GM12878 (cell line): Measurements from ENCODE around the gene FAM174A. TPM values are rescaled to one million over a fixed set of nuclear protein-coding genes. Genes with fewer than 3 reads are reported as not detected.

ENCODE experiments used
- ATAC-seq: fragments of 200-7000 bp; cut with Tn5 transposase; 3 replicates; pipeline ENCODE4 v1.9.1; 2020; ENCODE audit warnings: mild to moderate bottlenecking, moderate library complexity
- BruUV-seq: library from RNA; stranded (reverse); fragments of 400-500 nt; replicated peaks from 2 replicates; lab custom pipeline; 2021; lab: Mats Ljungman, UMichigan
- CTCF ChIA-PET: fragments of 300-600 bp; sonication (Branson Sonifier 250); formaldehyde crosslinking; extraction: SDS; loops from one replicate; lab custom pipeline; 2021; ENCODE audit warnings: inconsistent platforms; lab: Yijun Ruan, JAX
- POLR2A ChIA-PET: fragments of 350-600 bp; formaldehyde crosslinking; extraction: SDS; loops from one replicate; lab custom pipeline; 2021; ENCODE audit warnings: inconsistent platforms; lab: Charles Lee
- RAD21 ChIA-PET: fragments of 300-600 bp; sonication (Branson Sonifier 250); formaldehyde crosslinking; loops from one replicate; lab custom pipeline; 2023; ENCODE audit warnings: antibody characterized with exemption; ENCODE audit not compliant: unreplicated experiment; lab: Charles Lee
- SMC1A ChIA-PET: fragments of 300-600 bp; sonication (Branson Sonifier 250); formaldehyde crosslinking; loops from one replicate; lab custom pipeline; 2023; ENCODE audit not compliant: unreplicated experiment, uncharacterized antibody; lab: Charles Lee
- DNase-seq: peaks from one replicate; pipeline ENCODE4 v3.0.0-alpha.2; 2011; ENCODE audit warnings: low read depth, low spot score
- FAIRE-seq: peaks from 3 replicates; lab custom pipeline; 2011; peaks lifted over from hg19 to GRCh38; lab: Jason Lieb, UNC
- H2AFZ ChIP-seq: 2 replicates; pipeline ENCODE4 v1.6.0; 2011; ENCODE audit warnings: low read depth, low read length, control low read depth; ENCODE audit not compliant: control insufficient read depth
- H3K27ac ChIP-seq: 2 replicates; pipeline ENCODE4 v1.5.1; 2011; ENCODE audit warnings: control low read depth; ENCODE audit not compliant: control insufficient read depth, insufficient read depth
- H3K27me3 ChIP-seq, 2 experiments: replicated peaks in 1 of 2; 2 replicates each; pipeline versions ENCODE4 v1.6.0 to v1.6.1; 2011; ENCODE audit warnings: low read length in 1 of 2; ENCODE audit not compliant: control insufficient read depth in 2 of 2, insufficient read depth in 2 of 2
- H3K36me3 ChIP-seq, 2 experiments: 2 replicates each; pipeline ENCODE4 v1.5.1; 2011; ENCODE audit warnings: low read length in 1 of 2; ENCODE audit not compliant: control insufficient read depth in 2 of 2, insufficient read depth in 2 of 2
- H3K4me1 ChIP-seq: 2 replicates; pipeline ENCODE4 v1.6.1; 2011; ENCODE audit warnings: mild to moderate bottlenecking, low read length, moderate library complexity, mixed read lengths; ENCODE audit not compliant: control insufficient read depth, insufficient read depth
- H3K4me2 ChIP-seq: 2 replicates; pipeline ENCODE4 v1.6.0; 2011; ENCODE audit warnings: control low read depth; ENCODE audit not compliant: control insufficient read depth, insufficient read depth
- H3K4me3 ChIP-seq: fragments of 200-600 bp; sonication (generic); 2 replicates; pipeline ENCODE4 v1.5.1; 2016
- H3K79me2 ChIP-seq: 2 replicates; pipeline ENCODE4 v1.6.0; 2011; ENCODE audit warnings: low read length; ENCODE audit not compliant: control insufficient read depth, insufficient read depth
- H3K9ac ChIP-seq: 2 replicates; pipeline ENCODE4 v1.8.0; 2011; ENCODE audit warnings: low read length, control low read depth, mixed read lengths; ENCODE audit not compliant: control insufficient read depth, insufficient read depth
- H3K9me3 ChIP-seq: replicated peaks from 3 replicates; pipeline ENCODE4 v1.5.1; 2011; ENCODE audit warnings: mild to moderate bottlenecking, low read length; ENCODE audit not compliant: control insufficient read depth, insufficient read depth
- H4K20me1 ChIP-seq: 2 replicates; pipeline ENCODE4 v1.6.0; 2011; ENCODE audit not compliant: control insufficient read depth, insufficient read depth
- CREB1 ChIP-seq: IDR thresholded peaks from 2 replicates; pipeline ENCODE4 v1.6.1; 2012; ENCODE audit warnings: low read depth, mild to moderate bottlenecking, inconsistent platforms
- HDGF ChIP-seq: fragments of 450-650 bp; IDR thresholded peaks from 2 replicates; pipeline ENCODE4 v1.6.1; 2016; ENCODE audit warnings: antibody characterized with exemption
- HSF1 ChIP-seq: fragments of 150-350 bp; IDR thresholded peaks from 2 replicates; pipeline ENCODE4 v1.6.1; 2014; ENCODE audit warnings: mild to moderate bottlenecking, low read depth, low read length
- IKZF2 ChIP-seq, 2 experiments: fragments of 450-650 bp; IDR thresholded peaks; 2 replicates each; pipeline ENCODE4 v1.6.1; 2017; ENCODE audit warnings: mild to moderate bottlenecking in 2 of 2, moderate library complexity in 2 of 2
- RUNX3 ChIP-seq: IDR thresholded peaks from 2 replicates; pipeline ENCODE4 v1.6.1; 2012; ENCODE audit warnings: low read length, inconsistent platforms
- TCF7 ChIP-seq: IDR thresholded peaks from 2 replicates; pipeline ENCODE4 v1.6.1; 2014; ENCODE audit warnings: antibody characterized with exemption, borderline replicate concordance
- ZNF622 ChIP-seq: fragments of 450-650 bp; IDR thresholded peaks from 2 replicates; pipeline ENCODE4 v1.6.1; 2017; ENCODE audit warnings: mild to moderate bottlenecking, inconsistent platforms
- WGBS: methylation state at CpG from one replicate; pipeline ENCODE4 v1.1.6; 2016; ENCODE audit warnings: low lambda C conversion rate; ENCODE audit not compliant: insufficient replicate concordance, insufficient coverage; ENCODE audit errors: missing lambda C conversion rate; 5-methylcytosine and 5-hydroxymethylcytosine counted together
- in situ Hi-C: fragments of 300-500 bp; cut with MboI; formaldehyde crosslinking; loops from 9 replicates; pipeline ENCODE4 v1.14.3; 2018; ENCODE audit warnings: mixed read lengths
- intact Hi-C: fragments of 100-400 bp; cut with micrococcal nuclease; formaldehyde crosslinking; loops from one replicate; pipeline ENCODE4 v1.14.2; 2022; ENCODE audit not compliant: unreplicated experiment
- polyA plus RNA-seq, 11 experiments: library from polyadenylated mRNA; depleted of rRNA in 4 of 11; unstranded in 6 of 11; stranded (reverse) in 5 of 11; fragments of >200 nt; fragmentation: Nextera tagmentation in 4 of 11; fragmentation: Illumina TruSeq in 1 of 11; extraction: Ambion mirVana in 4 of 11; extraction: Trizol in 1 of 11; gene quantifications; 1 replicate in 1 of 11; 2 replicates in 10 of 11; pipeline versions ENCODE4 v1.2.1 to v1.2.3, GENCODE V29; 2011 to 2016; ENCODE audit warnings: inconsistent platforms in 2 of 11, missing spikeins in 2 of 11, low read depth in 1 of 11
- total RNA-seq, 4 experiments: library from RNA; depleted of rRNA in 3 of 4; stranded (reverse); fragments of >200 nt in 3 of 4; fragmentation: Illumina TruSeq in 1 of 4; extraction: Trizol in 1 of 4; gene quantifications; 2 replicates each; pipeline versions ENCODE4 v1.2.1 to v1.2.3, GENCODE V29; 2013 to 2021
- TF ChIP-seq, protein P1 (sequence below): IDR thresholded peaks from 2 replicates; pipeline ENCODE4 v1.6.1; 2011; ENCODE audit warnings: borderline replicate concordance, low read depth, mild to moderate bottlenecking, moderate library complexity, mixed read lengths, low read length; ENCODE audit not compliant: insufficient read depth; ENCODE audit errors: extremely low read length
- TF ChIP-seq, protein P2 (sequence below): fragments of 450-650 bp; IDR thresholded peaks from 2 replicates; pipeline ENCODE4 v1.6.1; 2017; ENCODE audit warnings: mild to moderate bottlenecking, moderate library complexity
- TF ChIP-seq, protein P3 (sequence below): fragments of 450-650 bp; IDR thresholded peaks from 2 replicates; pipeline ENCODE4 v1.6.1; 2017; ENCODE audit warnings: mild to moderate bottlenecking

Gene FAM174A
- total and polyA plus RNA-seq, 10 of the 15 experiments (the other 5 are each of a cell fraction or from before 2014, with no cell fraction given) = 1.4 to 12.1 (median 6.0) TPM

DNA sequence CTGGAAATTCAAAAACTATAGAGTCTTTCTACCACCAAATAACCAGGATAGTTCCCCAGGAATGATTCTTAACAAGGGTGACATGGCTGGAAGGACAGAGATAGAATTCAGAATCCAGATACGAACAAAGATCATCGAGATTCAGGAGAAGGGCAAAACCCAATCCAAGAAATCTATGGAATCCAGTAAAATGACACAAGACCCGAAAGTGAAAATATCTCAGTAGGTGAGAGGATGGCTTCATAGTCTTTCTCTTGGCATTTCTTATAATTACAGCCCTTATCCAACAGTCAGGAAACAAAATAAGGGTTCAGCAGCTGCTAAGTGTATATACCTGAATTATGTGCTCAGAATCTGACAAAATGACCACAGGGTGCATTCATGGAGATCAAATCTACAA lies 81.8 kb downstream of the FAM174A start:
- no peaks in the 10 kb centered on the region for H4K20me1 ChIP-seq
- no peak overlapping the region for H3K9ac ChIP-seq
- intact Hi-C loops (no loop called here), in situ Hi-C loops (loop anchor here (25.0 kb wide), 1 partner anchor 770 kb away; no protein-coding TSS in a partner anchor)
- no peak overlapping the region for H3K4me3 ChIP-seq
- RAD21 ChIA-PET = no interaction called here
- no peaks in the 10 kb centered on the region for H3K36me3 ChIP-seq
- no peak overlapping the region for H3K27ac ChIP-seq
- H3K27me3 ChIP-seq = no peaks in the 10 kb centered on the region
- no peak for ATAC-seq
- TF ChIP-seq, protein P1, sequence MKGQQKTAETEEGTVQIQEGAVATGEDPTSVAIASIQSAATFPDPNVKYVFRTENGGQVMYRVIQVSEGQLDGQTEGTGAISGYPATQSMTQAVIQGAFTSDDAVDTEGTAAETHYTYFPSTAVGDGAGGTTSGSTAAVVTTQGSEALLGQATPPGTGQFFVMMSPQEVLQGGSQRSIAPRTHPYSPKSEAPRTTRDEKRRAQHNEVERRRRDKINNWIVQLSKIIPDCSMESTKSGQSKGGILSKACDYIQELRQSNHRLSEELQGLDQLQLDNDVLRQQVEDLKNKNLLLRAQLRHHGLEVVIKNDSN = no peak
- TF ChIP-seq HDGF (no peak), ZNF622 (no peak), RUNX3 (no peak), TCF7 (no peak), IKZF2 (IDR thresholded peaks at IDR 0.05) (no peak), HSF1 (no peak), CREB1 (no peak)
- TF ChIP-seq, protein P2, sequence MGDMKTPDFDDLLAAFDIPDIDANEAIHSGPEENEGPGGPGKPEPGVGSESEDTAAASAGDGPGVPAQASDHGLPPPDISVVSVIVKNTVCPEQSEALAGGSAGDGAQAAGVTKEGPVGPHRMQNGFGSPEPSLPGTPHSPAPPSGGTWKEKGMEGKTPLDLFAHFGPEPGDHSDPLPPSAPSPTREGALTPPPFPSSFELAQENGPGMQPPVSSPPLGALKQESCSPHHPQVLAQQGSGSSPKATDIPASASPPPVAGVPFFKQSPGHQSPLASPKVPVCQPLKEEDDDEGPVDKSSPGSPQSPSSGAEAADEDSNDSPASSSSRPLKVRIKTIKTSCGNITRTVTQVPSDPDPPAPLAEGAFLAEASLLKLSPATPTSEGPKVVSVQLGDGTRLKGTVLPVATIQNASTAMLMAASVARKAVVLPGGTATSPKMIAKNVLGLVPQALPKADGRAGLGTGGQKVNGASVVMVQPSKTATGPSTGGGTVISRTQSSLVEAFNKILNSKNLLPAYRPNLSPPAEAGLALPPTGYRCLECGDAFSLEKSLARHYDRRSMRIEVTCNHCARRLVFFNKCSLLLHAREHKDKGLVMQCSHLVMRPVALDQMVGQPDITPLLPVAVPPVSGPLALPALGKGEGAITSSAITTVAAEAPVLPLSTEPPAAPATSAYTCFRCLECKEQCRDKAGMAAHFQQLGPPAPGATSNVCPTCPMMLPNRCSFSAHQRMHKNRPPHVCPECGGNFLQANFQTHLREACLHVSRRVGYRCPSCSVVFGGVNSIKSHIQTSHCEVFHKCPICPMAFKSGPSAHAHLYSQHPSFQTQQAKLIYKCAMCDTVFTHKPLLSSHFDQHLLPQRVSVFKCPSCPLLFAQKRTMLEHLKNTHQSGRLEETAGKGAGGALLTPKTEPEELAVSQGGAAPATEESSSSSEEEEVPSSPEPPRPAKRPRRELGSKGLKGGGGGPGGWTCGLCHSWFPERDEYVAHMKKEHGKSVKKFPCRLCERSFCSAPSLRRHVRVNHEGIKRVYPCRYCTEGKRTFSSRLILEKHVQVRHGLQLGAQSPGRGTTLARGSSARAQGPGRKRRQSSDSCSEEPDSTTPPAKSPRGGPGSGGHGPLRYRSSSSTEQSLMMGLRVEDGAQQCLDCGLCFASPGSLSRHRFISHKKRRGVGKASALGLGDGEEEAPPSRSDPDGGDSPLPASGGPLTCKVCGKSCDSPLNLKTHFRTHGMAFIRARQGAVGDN = no peak
- TF ChIP-seq, protein P3, sequence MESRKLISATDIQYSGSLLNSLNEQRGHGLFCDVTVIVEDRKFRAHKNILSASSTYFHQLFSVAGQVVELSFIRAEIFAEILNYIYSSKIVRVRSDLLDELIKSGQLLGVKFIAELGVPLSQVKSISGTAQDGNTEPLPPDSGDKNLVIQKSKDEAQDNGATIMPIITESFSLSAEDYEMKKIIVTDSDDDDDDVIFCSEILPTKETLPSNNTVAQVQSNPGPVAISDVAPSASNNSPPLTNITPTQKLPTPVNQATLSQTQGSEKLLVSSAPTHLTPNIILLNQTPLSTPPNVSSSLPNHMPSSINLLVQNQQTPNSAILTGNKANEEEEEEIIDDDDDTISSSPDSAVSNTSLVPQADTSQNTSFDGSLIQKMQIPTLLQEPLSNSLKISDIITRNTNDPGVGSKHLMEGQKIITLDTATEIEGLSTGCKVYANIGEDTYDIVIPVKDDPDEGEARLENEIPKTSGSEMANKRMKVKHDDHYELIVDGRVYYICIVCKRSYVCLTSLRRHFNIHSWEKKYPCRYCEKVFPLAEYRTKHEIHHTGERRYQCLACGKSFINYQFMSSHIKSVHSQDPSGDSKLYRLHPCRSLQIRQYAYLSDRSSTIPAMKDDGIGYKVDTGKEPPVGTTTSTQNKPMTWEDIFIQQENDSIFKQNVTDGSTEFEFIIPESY = no peak
- no peak overlapping the region for H2AFZ ChIP-seq
- SMC1A ChIA-PET = interaction anchor here (0.6 kb wide), 1 partner anchor 73 kb away, joined by 4 read pairs; no protein-coding TSS in a partner anchor
- 29% methylated on average over 3 of the region's 3 CpGs for WGBS
- no peak overlapping the region for H3K4me2 ChIP-seq
- POLR2A ChIA-PET = no interaction called here
- FAIRE-seq = peak; percentile 7
- H3K9me3 ChIP-seq = no peaks in the 10 kb centered on the region
- H3K79me2 ChIP-seq = no peaks in the 10 kb centered on the region
- CTCF ChIA-PET = no interaction called here
- H3K4me1 ChIP-seq = no peaks in the 10 kb centered on the region
- DNase-seq = no peak
- no TSS peak for BruUV-seq
